ENCODE measurements around the gene ACVR1.

GRCh38 chr2:157810037-157810436 lies 66.1 kb downstream of the ACVR1 start:
- TF ChIP-seq CTCF (IDR thresholded peaks at IDR 0.05) (no peak), ZFX (IDR thresholded peaks at IDR 0.05; ENCODE audit: borderline replicate concordance) (no peak)

Data from 22Rv1 (cell line).